ENCODE results near the gene ARHGEF28. TPM values are rescaled to one million over a fixed set of nuclear protein-coding genes. Genes with fewer than 3 reads are reported as not detected.
A peak's percentile ranks its signal among the peaks of the same experiment; 100 is the strongest.

Gene ARHGEF28
- total RNA-seq, 1 donor, result 26.2 TPM

DNA sequence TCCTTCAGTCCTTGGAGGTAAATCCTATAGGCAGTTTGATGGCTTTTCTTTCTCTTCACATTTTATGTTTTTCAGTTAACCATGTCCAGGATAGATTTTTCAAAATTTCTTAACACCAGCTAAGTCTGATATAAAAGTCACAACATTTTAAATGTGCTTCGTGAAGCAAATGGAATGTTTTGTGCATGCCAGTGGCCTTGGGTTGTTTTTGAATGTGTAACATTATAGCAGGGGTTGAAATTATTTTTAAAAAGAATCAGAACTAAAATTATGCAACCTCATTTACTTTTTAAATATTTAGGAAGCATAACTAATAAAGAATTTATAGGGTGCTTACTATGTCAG is 201.1 kb downstream of the ARHGEF28 start:
- DNase-seq (ENCODE audit: low read depth), result peak; percentile 68
- TF ChIP-seq, protein P1, sequence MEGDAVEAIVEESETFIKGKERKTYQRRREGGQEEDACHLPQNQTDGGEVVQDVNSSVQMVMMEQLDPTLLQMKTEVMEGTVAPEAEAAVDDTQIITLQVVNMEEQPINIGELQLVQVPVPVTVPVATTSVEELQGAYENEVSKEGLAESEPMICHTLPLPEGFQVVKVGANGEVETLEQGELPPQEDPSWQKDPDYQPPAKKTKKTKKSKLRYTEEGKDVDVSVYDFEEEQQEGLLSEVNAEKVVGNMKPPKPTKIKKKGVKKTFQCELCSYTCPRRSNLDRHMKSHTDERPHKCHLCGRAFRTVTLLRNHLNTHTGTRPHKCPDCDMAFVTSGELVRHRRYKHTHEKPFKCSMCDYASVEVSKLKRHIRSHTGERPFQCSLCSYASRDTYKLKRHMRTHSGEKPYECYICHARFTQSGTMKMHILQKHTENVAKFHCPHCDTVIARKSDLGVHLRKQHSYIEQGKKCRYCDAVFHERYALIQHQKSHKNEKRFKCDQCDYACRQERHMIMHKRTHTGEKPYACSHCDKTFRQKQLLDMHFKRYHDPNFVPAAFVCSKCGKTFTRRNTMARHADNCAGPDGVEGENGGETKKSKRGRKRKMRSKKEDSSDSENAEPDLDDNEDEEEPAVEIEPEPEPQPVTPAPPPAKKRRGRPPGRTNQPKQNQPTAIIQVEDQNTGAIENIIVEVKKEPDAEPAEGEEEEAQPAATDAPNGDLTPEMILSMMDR (IDR thresholded peaks at IDR 0.05; ENCODE audit: insufficient read depth, low read length), result no peak
- H3K4me3 ChIP-seq (ENCODE audit: low read depth, low read length), result no peak overlapping the region

DNA sequence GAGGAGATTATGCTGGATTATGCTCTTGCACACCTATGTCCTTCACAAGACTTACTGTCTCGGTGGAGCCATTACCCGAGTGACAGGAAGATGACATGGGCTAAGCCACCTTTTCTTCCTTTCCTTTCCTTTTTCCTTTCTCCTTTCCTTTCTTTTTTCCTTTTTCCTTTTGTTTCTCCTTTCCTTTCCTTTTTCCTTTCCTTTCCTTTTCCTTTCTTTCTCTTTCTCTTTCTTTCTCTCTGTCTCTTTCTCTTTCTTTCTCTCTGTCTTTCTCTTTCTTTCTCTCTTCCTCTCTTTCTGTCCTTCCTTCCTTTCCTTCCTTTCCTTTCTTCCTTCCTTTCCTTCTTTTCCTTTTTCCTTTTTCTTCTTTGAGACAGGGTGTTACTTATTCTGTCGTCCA is 202.5 kb downstream of the ARHGEF28 start:
- DNase-seq (ENCODE audit: low read depth), result no peak
- TF ChIP-seq, protein P1 (IDR thresholded peaks at IDR 0.05; ENCODE audit: insufficient read depth, low read length), result no peak
- no peak overlapping the region for H3K4me3 ChIP-seq (ENCODE audit: low read depth, low read length)

DNA sequence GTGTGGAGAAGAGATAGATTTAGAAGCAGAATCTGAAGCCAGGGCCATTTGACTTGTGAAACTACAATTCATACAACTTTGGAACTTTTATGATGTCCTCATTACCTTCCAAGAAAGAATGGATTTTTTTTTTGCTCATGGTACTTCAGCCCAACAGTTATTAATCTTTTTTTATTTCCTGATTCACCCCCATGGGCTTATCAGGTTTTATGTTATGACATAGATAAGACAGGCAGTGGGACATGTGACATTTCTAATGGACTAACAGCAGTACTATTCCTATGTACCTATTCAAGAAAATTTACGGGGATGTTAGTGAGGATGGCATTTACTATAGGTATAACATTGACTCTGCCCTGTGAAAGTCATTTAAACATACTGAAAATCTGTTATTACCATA is 204.7 kb downstream of the ARHGEF28 start:
- TF ChIP-seq, protein P1 (IDR thresholded peaks at IDR 0.05; ENCODE audit: insufficient read depth, low read length), result no peak
- no peak for DNase-seq (ENCODE audit: low read depth)
- H3K4me3 ChIP-seq (ENCODE audit: low read depth, low read length), result no peak overlapping the region

DNA sequence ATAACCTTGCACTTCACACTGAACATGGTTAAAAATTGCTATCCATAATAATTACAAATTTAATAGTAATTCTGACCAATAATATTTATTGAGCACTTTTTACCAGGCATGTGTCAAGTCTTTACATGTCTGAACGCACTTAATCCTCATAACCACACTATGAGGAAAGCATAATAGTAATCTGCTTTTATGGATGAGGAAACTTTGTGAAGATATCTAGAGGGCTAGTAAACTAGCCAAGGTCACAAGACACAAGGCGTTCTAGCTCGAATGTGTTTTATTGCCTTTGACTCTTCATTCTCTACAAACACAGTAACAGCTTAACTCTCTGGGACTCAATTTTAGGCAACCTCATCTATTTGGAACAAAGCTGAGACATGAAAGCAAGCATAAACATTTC is 205.1 kb downstream of the ARHGEF28 start:
- TF ChIP-seq, protein P1 (IDR thresholded peaks at IDR 0.05; ENCODE audit: insufficient read depth, low read length), result no peak

DNA sequence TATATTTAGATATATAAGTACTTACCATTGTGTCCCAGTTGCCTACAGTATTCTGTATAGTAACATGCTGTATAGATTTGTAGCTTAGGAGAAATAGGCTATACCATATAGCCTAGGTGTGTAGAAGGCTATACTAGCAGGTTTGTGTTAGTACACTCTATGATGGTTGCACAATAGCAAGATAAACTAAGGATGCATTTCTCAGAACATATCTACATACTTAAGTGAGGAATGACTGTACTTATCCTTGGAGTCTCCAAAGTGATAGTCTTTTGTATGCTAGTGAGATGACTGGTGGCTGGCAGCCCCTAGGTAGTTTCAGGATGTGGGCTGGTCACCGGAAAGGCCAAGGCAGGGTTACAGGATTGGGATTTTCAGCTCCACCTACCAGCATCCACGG is 208.7 kb downstream of the ARHGEF28 start:
- TF ChIP-seq, protein P1 (IDR thresholded peaks at IDR 0.05; ENCODE audit: insufficient read depth, low read length), result no peak
- no peak for DNase-seq (ENCODE audit: low read depth)
- H3K4me3 ChIP-seq (ENCODE audit: low read depth, low read length), result no peak overlapping the region

More for the DNA sequence above, 205.1 kb downstream of the ARHGEF28 start:
- DNase-seq (ENCODE audit: low read depth), result no peak
- H3K4me3 ChIP-seq (ENCODE audit: low read depth, low read length), result no peak overlapping the region

DNA sequence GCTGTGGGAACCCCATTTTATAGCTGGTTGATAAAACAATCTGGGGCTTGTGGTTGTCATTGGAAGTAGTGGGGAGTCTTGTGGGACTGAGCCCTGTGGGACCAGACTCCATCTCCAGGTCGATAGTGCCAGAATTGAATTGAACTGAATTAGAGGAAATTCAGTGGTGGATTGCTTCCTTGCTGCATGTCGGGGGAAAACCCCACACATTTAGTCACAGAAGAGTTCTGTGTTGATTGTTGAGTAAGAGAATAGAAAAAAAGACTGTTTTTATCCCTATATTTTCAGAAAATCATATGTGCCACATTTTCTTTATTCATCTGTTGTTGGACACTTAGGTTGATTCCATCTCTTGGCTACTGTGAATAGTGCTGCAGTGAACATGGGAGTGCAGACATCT is 209.7 kb downstream of the ARHGEF28 start:
- DNase-seq (ENCODE audit: low read depth), result no peak
- TF ChIP-seq, protein P1 (IDR thresholded peaks at IDR 0.05; ENCODE audit: insufficient read depth, low read length), result no peak

DNA sequence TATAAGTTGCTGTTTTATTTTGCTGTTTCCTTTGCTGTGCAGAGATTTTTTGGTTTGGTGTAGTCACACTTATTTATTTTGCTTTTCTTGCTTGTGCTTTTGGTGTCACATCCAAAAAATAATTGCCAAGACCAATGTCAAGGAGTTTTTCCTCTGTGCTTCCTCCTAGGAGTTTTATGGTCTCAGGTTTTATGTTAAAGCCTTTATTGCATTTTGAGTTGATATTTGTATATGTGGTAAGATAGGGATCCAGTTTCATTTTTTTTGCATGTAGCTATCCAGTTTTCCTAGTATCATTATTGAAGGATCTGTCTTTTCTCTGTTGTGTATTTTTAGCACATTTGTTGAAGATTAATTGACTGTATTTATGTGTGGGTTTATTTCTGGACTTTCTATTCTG is 210.6 kb downstream of the ARHGEF28 start:
- TF ChIP-seq, protein P1 (IDR thresholded peaks at IDR 0.05; ENCODE audit: insufficient read depth, low read length), result no peak
- no peak for DNase-seq (ENCODE audit: low read depth)
- no peak overlapping the region for H3K4me3 ChIP-seq (ENCODE audit: low read depth, low read length)

More for the DNA sequence above, 209.7 kb downstream of the ARHGEF28 start:
- H3K4me3 ChIP-seq (ENCODE audit: low read depth, low read length), result no peak overlapping the region
